Measurements from ENCODE around the gene PKIG.

Gene PKIG

GRCh38 chr20:44609516-44610312 is 27.3 kb downstream of the PKIG start:
- H3K9me3 ChIP-seq (ENCODE audit: control insufficient read depth, low read length): no peaks in the 10 kb centered on the region
- no peaks in the 10 kb centered on the region for H3K27me3 ChIP-seq (replicated peaks; ENCODE audit: control insufficient read depth, insufficient read depth, low read length)
- H3K4me3 ChIP-seq (ENCODE audit: low read length): peak overlapping the region; percentile 43
- H3K4me1 ChIP-seq (ENCODE audit: control insufficient read depth, insufficient read depth, low read length): peaks cover 44% of the 10 kb centered on the region
- peak overlapping the region; percentile 72 for H3K9ac ChIP-seq (ENCODE audit: low read length)
- DNase-seq (ENCODE audit: low read depth): peak; percentile 96
- H3K36me3 ChIP-seq (ENCODE audit: control insufficient read depth, insufficient read depth, low read length, severe bottlenecking): peaks cover 13% of the 10 kb centered on the region

- no peaks in the 10 kb centered on the region for H3K27me3 ChIP-seq (replicated peaks; ENCODE audit: control insufficient read depth, insufficient read depth, low read length)
- peaks cover 14% of the 10 kb centered on the region for H3K36me3 ChIP-seq (ENCODE audit: control insufficient read depth, insufficient read depth, low read length, severe bottlenecking)
- no peak for DNase-seq (ENCODE audit: low read depth)
- H3K4me3 ChIP-seq (ENCODE audit: low read length): no peak overlapping the region
- no peaks in the 10 kb centered on the region for H3K9me3 ChIP-seq (ENCODE audit: control insufficient read depth, low read length)
- H3K4me1 ChIP-seq (ENCODE audit: control insufficient read depth, insufficient read depth, low read length): peaks cover 48% of the 10 kb centered on the region
- peak overlapping the region; percentile 54 for H3K9ac ChIP-seq (ENCODE audit: low read length)
These were observed 28.1 kb downstream of the PKIG start for GRCh38 chr20:44610313-44610962.

GRCh38 chr20:44613575-44613974 is 31.2 kb downstream of the PKIG start:
- Histone ChIP-seq H3K4me3 (ENCODE audit: low read length) (no peak overlapping the region), H3K4me1 (ENCODE audit: control insufficient read depth, insufficient read depth, low read length) (peaks cover 64% of the 10 kb centered on the region), H3K36me3 (ENCODE audit: control insufficient read depth, insufficient read depth, low read length, severe bottlenecking) (peaks cover 37% of the 10 kb centered on the region), H3K9me3 (ENCODE audit: control insufficient read depth, low read length) (no peaks in the 10 kb centered on the region), H3K9ac (ENCODE audit: low read length) (no peak overlapping the region), H3K27me3 (replicated peaks; ENCODE audit: control insufficient read depth, insufficient read depth, low read length) (no peaks in the 10 kb centered on the region)
- no peak for DNase-seq (ENCODE audit: low read depth)

- H3K4me3 ChIP-seq (ENCODE audit: low read length): no peak overlapping the region
- DNase-seq (ENCODE audit: low read depth): no peak
- H3K27me3 ChIP-seq (replicated peaks; ENCODE audit: control insufficient read depth, insufficient read depth, low read length): no peaks in the 10 kb centered on the region
- no peak overlapping the region for H3K9ac ChIP-seq (ENCODE audit: low read length)
- H3K9me3 ChIP-seq (ENCODE audit: control insufficient read depth, low read length): no peaks in the 10 kb centered on the region
- peaks cover 55% of the 10 kb centered on the region for H3K4me1 ChIP-seq (ENCODE audit: control insufficient read depth, insufficient read depth, low read length)
- H3K36me3 ChIP-seq (ENCODE audit: control insufficient read depth, insufficient read depth, low read length, severe bottlenecking): peaks cover 46% of the 10 kb centered on the region
These were observed 32.1 kb downstream of the PKIG start for GRCh38 chr20:44614525-44614924.

GRCh38 chr20:44615169-44615791 is 32.9 kb downstream of the PKIG start:
- Histone ChIP-seq H3K9me3 (ENCODE audit: control insufficient read depth, low read length) (no peaks in the 10 kb centered on the region), H3K9ac (ENCODE audit: low read length) (peak overlapping the region; percentile 55), H3K36me3 (ENCODE audit: control insufficient read depth, insufficient read depth, low read length, severe bottlenecking) (peaks cover 54% of the 10 kb centered on the region), H3K4me1 (ENCODE audit: control insufficient read depth, insufficient read depth, low read length) (peaks cover 48% of the 10 kb centered on the region), H3K4me3 (ENCODE audit: low read length) (no peak overlapping the region), H3K27me3 (replicated peaks; ENCODE audit: control insufficient read depth, insufficient read depth, low read length) (no peaks in the 10 kb centered on the region)
- no peak for DNase-seq (ENCODE audit: low read depth)

- H3K4me3 ChIP-seq (ENCODE audit: low read length): no peak overlapping the region
- no peaks in the 10 kb centered on the region for H3K27me3 ChIP-seq (replicated peaks; ENCODE audit: control insufficient read depth, insufficient read depth, low read length)
- no peaks in the 10 kb centered on the region for H3K9me3 ChIP-seq (ENCODE audit: control insufficient read depth, low read length)
- peaks cover 40% of the 10 kb centered on the region for H3K4me1 ChIP-seq (ENCODE audit: control insufficient read depth, insufficient read depth, low read length)
- H3K9ac ChIP-seq (ENCODE audit: low read length): peak overlapping the region; percentile 55
- DNase-seq (ENCODE audit: low read depth): no peak
- H3K36me3 ChIP-seq (ENCODE audit: control insufficient read depth, insufficient read depth, low read length, severe bottlenecking): peaks cover 62% of the 10 kb centered on the region
These were observed 33.7 kb downstream of the PKIG start for GRCh38 chr20:44615876-44616603.

- peak overlapping the region; percentile 55 for H3K9ac ChIP-seq (ENCODE audit: low read length)
- no peak for DNase-seq (ENCODE audit: low read depth)
- H3K4me3 ChIP-seq (ENCODE audit: low read length): no peak overlapping the region
- peaks cover 67% of the 10 kb centered on the region for H3K36me3 ChIP-seq (ENCODE audit: control insufficient read depth, insufficient read depth, low read length, severe bottlenecking)
- no peaks in the 10 kb centered on the region for H3K27me3 ChIP-seq (replicated peaks; ENCODE audit: control insufficient read depth, insufficient read depth, low read length)
- H3K4me1 ChIP-seq (ENCODE audit: control insufficient read depth, insufficient read depth, low read length): peaks cover 39% of the 10 kb centered on the region
- H3K9me3 ChIP-seq (ENCODE audit: control insufficient read depth, low read length): no peaks in the 10 kb centered on the region
These were observed 34.2 kb downstream of the PKIG start for GRCh38 chr20:44616604-44616964.

GRCh38 chr20:44618318-44618731 is 35.9 kb downstream of the PKIG start:
- Histone ChIP-seq H3K4me3 (ENCODE audit: low read length) (no peak overlapping the region), H3K9me3 (ENCODE audit: control insufficient read depth, low read length) (no peaks in the 10 kb centered on the region), H3K36me3 (ENCODE audit: control insufficient read depth, insufficient read depth, low read length, severe bottlenecking) (peaks cover 84% of the 10 kb centered on the region), H3K4me1 (ENCODE audit: control insufficient read depth, insufficient read depth, low read length) (peaks cover 30% of the 10 kb centered on the region), H3K27me3 (replicated peaks; ENCODE audit: control insufficient read depth, insufficient read depth, low read length) (no peaks in the 10 kb centered on the region), H3K9ac (ENCODE audit: low read length) (no peak overlapping the region)
- DNase-seq (ENCODE audit: low read depth): no peak

GRCh38 chr20:44619294-44619693 is 36.9 kb downstream of the PKIG start:
- Histone ChIP-seq H3K9ac (ENCODE audit: low read length) (no peak overlapping the region), H3K36me3 (ENCODE audit: control insufficient read depth, insufficient read depth, low read length, severe bottlenecking) (peaks cover 84% of the 10 kb centered on the region), H3K4me3 (ENCODE audit: low read length) (no peak overlapping the region)

GRCh38 chr20:44620030-44620429 is 37.7 kb downstream of the PKIG start:
- Histone ChIP-seq H3K9me3 (ENCODE audit: control insufficient read depth, low read length) (no peaks in the 10 kb centered on the region), H3K27me3 (replicated peaks; ENCODE audit: control insufficient read depth, insufficient read depth, low read length) (no peaks in the 10 kb centered on the region), H3K4me3 (ENCODE audit: low read length) (no peak overlapping the region), H3K36me3 (ENCODE audit: control insufficient read depth, insufficient read depth, low read length, severe bottlenecking) (peaks cover 89% of the 10 kb centered on the region), H3K9ac (ENCODE audit: low read length) (no peak overlapping the region), H3K4me1 (ENCODE audit: control insufficient read depth, insufficient read depth, low read length) (peaks cover 25% of the 10 kb centered on the region)
- no peak for DNase-seq (ENCODE audit: low read depth)

More at GRCh38 chr20:44619294-44619693, 36.9 kb downstream of the PKIG start:
- peaks cover 29% of the 10 kb centered on the region for H3K4me1 ChIP-seq (ENCODE audit: control insufficient read depth, insufficient read depth, low read length)
- H3K9me3 ChIP-seq (ENCODE audit: control insufficient read depth, low read length): no peaks in the 10 kb centered on the region
- no peaks in the 10 kb centered on the region for H3K27me3 ChIP-seq (replicated peaks; ENCODE audit: control insufficient read depth, insufficient read depth, low read length)
- no peak for DNase-seq (ENCODE audit: low read depth)

GRCh38 chr20:44621325-44621724 is 38.9 kb downstream of the PKIG start:
- Histone ChIP-seq H3K9me3 (ENCODE audit: control insufficient read depth, low read length) (no peaks in the 10 kb centered on the region), H3K27me3 (replicated peaks; ENCODE audit: control insufficient read depth, insufficient read depth, low read length) (no peaks in the 10 kb centered on the region), H3K36me3 (ENCODE audit: control insufficient read depth, insufficient read depth, low read length, severe bottlenecking) (peaks cover 91% of the 10 kb centered on the region), H3K4me3 (ENCODE audit: low read length) (no peak overlapping the region), H3K4me1 (ENCODE audit: control insufficient read depth, insufficient read depth, low read length) (peaks cover 12% of the 10 kb centered on the region), H3K9ac (ENCODE audit: low read length) (no peak overlapping the region)
- no peak for DNase-seq (ENCODE audit: low read depth)

Data from adipocyte (in vitro differentiated cells).